A673 (cell line): ENCODE measurements around the gene TRAPPC12.
"Not testable (repeated sequence)": the region's sequence is repeated elsewhere in the genome, so short reads cannot be mapped to it uniquely, and the experiment has no call there.

Experiments used
- CTCF ChIP-seq: fragments of 300-800, 200-600 bp; sonication (generic); conservative IDR thresholded peaks from 2 replicates; pipeline ENCODE4 v1.5.1; 2017; ENCODE audit warnings: low read depth, mild to moderate bottlenecking, antibody characterized with exemption, low read length, moderate library complexity, mixed read lengths
- EZH2 ChIP-seq: fragments of 200-600 bp; sonication (generic); IDR thresholded peaks from 2 replicates; pipeline ENCODE4 v1.6.1; 2017; ENCODE audit warnings: borderline replicate concordance, low read depth, mild to moderate bottlenecking, mixed read lengths, antibody characterized with exemption, low read length; ENCODE audit not compliant: poor library complexity, severe bottlenecking

DNA sequence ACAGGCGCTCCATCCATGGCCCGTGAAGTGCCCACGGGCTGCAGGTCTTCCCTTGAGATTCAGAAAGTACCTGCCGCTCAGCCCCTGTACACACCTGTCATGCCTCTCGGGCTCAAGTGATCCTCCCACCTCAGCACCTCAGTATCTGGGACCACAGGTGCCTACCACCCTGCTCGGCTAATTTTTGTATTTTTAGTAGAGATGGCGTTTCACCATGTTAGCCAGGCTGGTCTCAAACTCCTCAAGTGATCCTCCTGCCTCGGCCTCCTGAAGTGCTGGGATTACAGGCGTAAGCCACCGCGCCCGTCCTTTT, 112.9 kb downstream of the TRAPPC12 start:
- not testable (repeated sequence) for TF ChIP-seq CTCF, EZH2
